Hepatocyte (in vitro differentiated cells): ENCODE measurements around the gene PEX12.

Experiments
- CTCF ChIP-seq: fragments of 200-600 bp; sonication (generic); IDR thresholded peaks from 2 replicates; pipeline ENCODE4 v1.5.1; 2016; ENCODE audit warnings: antibody characterized with exemption, mild to moderate bottlenecking; ENCODE audit not compliant: poor library complexity
- EZH2phosphoT487 ChIP-seq: fragments of 200-600 bp; sonication (generic); IDR thresholded peaks from one replicate; pipeline ENCODE4 v1.6.1; 2018; ENCODE audit warnings: antibody characterized with exemption, mild to moderate bottlenecking, low read depth, moderate library complexity; ENCODE audit not compliant: unreplicated experiment, severe bottlenecking

GRCh38 chr17:35555691-35556090 is 22.7 kb downstream of the PEX12 start:
- TF ChIP-seq EZH2phosphoT487 (no peak), CTCF (no peak)
